Stimulated activated CD8-positive, alpha-beta memory T cell treated with anti-CD3 and anti-CD28 coated beads, Interleukin-4, amount 100 ng/mL, for 4 hours (primary cell): ENCODE measurements around the gene ANXA1.

Source experiments
- DNase-seq, 2 donors: peaks; one replicate each; pipeline ENCODE4 v3.0.0-alpha.2; 2020; ENCODE audit warnings: low read depth in 2 of 2, low spot score in 1 of 2

The ANXA1 gene

DNA sequence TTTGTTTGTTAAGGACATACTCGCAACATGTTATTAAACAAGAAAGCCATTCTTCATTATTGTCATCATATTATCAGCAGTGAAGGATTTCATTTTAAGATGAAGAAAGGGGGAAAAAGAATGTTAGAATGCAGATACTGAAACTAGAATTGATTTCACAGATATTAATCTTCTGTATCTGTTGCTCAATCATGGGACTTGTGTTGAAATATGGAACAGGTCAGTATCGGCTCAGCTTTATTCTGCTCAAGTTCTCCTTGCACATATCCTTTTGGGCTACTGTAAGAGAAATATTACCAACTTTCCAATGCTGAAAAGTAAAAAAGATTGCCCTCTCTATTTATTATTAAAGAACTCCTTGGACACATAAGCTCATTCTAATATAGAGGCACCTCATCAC, 13.8 kb upstream of the ANXA1 start:
- DNase-seq: no peak

- no peak for DNase-seq
These were observed 13.1 kb upstream of the ANXA1 start for GRCh38 chr9:73138516-73138915.

DNA sequence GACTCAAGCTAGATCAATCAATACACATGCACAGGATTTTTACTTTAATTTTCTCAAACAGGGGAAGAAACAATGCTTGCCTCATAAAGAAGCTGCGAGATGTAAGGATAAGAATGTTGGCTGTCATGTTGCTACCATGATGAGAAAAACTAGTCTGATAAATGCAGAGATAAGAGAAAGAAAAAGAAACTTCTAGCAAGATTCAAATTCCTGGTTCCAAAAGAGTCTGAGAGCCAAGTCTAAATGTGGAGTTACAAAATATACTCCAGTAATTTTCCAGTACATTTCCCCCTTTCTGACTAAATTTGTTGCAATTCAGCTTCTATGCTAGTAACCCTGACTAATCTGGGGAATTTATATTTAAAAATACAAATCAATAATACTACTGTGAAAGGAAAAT, 10.4 kb upstream of the ANXA1 start:
- no peak for DNase-seq

DNA sequence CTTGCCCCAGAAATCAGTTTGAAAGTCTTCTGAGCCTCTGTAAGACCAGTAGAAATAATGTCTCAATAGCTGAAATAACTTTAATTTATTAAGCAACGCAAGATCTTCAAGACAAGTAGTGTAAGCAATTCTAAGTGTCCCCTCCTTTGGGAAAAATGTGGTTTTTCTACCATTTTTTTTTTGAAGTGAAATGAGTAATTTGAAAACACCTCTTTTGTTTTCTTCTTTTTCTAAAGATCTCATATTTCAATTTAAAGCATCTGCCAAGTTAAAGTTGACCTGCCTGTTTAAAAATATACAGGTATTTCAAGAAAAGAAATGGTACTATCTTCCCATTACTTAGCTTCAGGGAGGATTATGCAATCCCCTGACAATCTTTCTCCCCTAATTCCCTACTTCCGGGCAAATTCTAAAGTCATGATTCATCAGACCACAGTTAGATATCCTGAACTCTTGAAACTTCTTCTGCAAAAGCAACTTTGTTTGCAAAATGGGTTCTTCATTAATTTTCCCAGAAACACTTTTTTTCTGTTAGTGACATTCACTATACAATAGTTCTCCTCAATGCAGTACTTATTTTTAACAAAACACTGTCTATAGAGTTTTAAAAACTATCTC, 7.8 kb upstream of the ANXA1 start:
- DNase-seq: no peak

DNA sequence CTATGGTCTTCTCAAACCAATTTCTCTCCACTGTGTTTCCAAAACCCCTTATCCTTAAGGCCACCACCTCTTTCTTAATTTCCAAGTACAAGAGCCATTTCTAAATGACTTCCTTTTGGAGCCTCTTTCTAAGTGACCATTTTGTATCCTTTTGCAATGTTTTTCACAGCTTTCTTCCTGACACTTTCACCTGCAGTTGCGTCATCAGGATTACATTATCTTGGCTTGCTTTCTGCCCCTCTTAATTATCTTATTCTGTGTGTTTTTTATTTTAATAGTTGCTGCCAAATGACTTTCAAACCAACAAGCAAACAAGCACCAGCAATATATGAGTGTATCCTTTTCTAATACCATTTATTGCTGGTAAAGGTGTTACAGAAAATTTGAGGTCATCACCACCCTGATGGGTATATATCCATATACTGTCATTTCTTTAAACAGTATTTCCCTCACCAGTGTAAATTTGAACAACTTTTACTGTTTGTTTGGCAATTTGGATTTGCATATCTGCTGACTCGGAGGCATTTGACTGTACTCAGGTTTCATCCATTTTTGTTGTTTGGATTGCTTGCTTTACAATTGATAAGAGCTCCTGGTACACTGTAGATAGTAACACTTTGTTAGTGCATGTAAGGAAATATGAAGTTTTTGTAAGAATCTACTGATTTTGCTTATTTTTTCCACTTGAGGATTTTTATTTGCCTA, 5.4 kb upstream of the ANXA1 start:
- no peak for DNase-seq

DNA sequence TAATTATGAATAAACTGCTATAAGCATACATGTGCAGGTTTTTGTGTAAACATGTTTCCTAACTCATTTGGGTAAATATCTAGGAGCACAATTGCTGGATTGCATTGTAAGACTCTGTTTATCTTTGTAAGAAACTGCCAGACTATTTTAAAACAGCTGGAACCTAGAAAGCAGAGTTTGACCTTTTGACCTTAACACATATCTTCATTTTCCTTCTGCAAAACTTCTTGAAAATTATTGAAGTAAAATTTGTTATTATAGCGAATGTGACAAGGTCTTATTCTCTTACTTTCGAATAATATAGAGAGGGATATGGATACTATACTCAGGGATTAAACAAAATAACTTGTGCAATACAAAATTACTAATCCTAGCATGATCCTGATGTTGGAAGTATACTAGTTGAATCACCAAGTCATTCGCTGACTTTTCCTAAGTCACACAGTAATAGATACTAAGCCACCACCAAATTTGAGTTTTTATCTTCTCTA, 3.2 kb upstream of the ANXA1 start:
- DNase-seq: no peak

DNA sequence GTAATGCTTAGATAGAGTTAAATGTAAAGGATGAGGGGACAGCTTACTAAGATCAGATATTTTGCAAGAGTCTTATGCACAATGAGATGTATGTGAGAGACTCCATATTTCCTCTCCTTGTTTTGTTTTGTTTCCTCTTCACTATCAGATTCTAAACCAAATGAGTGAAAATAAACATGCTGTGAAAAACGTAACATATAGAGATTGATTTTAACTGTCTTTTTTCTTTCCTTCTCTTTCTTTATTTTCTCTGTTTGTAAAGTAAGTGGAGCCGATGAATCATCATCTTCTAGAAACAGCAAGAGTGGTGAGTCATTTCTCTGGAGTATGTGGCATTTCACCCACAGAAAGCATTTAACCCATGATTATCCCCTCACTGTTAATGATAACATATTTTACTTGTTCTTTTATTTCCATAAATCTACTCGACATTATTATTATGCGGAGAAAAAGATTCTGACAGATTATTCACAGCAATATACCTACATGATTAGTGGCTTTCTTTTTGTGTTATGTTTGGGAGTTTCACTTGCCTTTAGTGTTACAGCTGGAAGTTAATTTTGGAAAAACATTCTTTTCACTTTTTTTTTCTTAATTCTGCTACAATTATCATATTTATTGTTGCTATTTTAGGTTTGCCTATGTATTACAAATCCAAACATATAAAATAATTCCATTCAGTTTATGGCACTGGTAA, 2.1 kb upstream of the ANXA1 start:
- no peak for DNase-seq

- no peak for DNase-seq
These were observed 829 bp downstream of the ANXA1 start for GRCh38 chr9:73152543-73152844.

DNA sequence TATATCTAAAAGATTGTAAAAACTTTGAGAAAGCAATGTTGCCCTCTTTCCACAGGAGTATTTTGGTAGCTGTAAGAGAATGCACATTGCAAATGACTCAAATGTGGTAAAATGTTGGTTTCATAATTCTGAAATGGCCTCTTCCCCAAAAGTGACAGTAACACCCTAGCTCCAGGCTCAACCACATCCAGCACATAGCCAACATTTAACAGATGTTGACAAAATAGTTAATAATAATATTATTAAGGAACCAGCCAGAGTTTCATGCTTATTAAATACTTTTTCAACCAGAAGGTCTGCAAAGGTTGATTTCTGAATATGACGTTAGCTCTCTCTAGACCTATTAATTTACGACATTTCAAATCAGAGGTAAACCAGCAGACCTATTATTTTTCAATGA, 1.3 kb downstream of the ANXA1 start:
- DNase-seq: no peak

DNA sequence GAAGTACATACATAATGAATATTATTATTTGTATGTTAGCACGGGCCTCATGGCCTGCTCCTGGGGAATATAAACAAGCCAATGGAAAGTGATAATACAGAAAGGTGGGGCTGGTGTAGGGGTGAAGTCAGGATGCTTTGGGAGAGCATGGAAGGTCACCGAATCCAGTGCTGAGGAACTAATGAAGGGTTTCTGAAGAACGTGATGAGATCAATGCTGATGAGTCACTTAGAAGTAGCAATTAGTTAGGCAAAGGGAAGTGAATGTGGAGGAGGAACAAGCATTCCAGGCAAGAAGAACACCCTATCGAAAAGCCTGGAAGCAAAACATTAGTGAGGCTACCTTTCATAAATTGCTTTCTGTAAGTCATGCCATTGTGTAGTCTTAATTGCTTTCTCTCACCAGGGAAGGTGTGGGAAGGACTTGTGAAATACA, 2.1 kb downstream of the ANXA1 start:
- no peak for DNase-seq

GRCh38 chr9:73154271-73154670, 2.6 kb downstream of the ANXA1 start:
- no peak for DNase-seq

GRCh38 chr9:73154722-73155121, 3.1 kb downstream of the ANXA1 start:
- no peak for DNase-seq

DNA sequence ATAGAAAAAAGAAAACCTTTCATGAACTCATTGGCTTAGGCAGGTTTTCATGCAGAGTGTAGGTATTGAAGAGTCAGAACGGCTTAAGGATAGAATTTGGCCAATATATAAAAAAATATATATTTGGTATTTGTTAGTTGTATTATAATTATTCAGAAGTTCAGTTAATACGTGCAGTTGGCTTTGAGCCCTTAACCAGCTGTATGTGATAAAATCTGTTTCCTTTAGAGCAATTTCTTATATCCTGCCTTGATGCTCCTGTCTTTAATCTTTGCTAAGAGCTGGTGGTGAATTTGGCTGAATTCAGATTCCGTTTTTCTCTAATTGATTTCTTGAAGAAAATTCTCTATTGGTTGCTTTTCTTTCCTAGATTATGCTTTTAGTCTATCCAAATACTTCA, 3.7 kb downstream of the ANXA1 start:
- no peak for DNase-seq

GRCh38 chr9:73155968-73156864, 4.6 kb downstream of the ANXA1 start:
- no peak for DNase-seq

DNA sequence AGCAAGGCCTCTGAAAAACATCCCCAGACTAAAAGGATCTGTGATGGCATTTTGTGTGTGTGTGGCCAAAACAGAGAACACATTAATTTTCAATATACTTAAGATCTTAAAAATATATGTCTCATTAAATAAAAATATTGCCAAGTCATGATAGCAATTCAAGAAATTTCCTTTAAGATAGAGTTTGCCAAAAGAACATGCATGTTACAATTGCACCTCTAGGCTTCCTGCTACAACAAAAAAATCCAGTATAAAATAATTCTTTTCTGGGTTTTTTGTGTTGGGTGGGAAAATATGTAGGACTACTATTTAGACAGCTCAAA, 5.2 kb downstream of the ANXA1 start:
- DNase-seq: no peak

GRCh38 chr9:73157811-73158210, 6.1 kb downstream of the ANXA1 start:
- DNase-seq: no peak

DNA sequence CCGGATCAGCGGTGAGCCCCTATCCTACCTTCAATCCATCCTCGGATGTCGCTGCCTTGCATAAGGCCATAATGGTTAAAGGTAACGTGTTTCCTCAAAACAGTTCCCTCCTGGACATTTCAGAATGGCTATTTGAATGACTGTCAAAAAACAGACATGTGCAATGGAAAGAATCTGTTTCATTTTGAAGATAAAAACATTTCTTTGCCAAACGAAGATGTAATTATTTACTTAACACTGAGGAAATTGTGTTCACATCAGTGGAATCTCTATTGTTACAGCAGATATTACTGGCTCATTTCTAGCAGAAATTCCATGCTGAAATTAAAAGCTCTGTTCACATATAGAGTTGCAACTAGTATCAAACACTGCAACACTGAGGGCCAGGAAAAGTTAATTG, 7.1 kb downstream of the ANXA1 start:
- no peak for DNase-seq

DNA sequence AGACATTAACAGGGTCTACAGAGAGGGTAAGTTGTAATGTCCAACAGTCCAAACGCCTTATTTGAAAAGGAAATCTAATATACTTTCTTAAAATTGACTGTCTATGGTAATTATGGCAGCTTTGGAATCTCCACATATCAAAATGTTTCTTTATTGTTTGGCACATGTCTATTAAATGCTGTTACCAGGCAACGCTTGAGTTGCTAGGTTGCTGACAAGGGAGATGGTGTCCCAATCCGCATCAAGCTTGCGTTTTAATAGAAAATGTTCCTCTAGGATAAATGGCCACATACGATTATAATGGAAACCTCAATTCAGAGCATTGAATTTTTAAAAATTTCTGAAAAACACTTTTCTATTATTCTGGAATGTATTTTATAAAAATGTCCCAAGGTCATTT, 9.2 kb downstream of the ANXA1 start:
- no peak for DNase-seq

DNA sequence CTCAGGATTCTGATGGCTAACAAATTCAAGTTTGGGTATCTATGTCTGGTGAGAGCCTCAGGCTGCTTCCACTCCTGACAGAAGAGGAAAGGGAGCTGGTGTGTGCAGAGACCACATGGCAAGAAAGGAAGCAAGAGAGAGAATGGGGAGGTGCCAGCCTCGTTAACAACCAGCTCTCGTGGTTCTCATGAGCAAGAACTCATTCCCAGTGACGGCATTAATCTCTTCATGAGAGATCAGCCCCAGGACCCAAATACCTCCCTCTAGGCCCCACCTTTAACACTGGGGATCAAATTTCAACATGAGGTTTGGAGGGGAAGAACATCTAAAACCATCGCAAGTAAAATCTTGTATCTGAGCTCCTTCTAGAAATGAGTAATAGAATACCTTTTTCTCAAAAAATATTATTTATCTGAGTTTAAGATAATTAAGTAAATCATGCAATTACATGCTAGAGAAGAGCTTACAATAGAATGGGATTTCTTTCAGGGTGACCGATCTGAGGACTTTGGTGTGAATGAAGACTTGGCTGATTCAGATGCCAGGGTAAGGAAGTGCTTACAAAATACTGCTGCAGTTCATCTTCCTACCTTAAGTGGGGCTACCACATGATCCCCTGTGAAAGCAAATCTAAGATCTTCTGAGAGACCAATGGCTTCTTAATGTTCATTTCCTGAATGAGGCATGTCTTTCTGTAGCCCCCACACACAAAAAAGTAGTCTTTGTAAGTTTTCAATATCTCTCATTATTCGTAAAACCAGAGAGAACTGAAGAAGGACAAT, 11.5 kb downstream of the ANXA1 start:
- DNase-seq: no peak

GRCh38 chr9:73165911-73166310, 14.2 kb downstream of the ANXA1 start:
- no peak for DNase-seq

DNA sequence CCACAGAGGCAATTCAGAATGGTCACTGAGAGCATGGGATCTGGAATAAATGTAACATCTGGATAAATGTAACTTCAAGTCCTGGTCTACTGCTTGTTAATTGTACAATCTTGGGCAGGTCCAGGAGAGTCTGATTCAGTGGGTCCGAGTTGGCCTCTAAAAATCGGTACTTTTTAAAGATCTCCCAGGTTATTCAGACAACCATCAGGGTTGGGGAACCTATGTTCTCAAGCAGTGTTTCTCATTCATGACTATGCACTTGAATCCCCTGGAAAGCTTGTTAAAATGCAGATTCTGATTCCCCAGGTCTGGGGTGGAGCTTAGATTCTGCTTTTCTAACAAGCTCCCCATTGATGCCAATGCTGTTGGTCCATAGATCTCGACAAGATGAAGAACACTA, 14.8 kb downstream of the ANXA1 start:
- no peak for DNase-seq
